ENCODE results near the gene PRORP. TPM values are rescaled to one million over a fixed set of nuclear protein-coding genes. Genes with fewer than 3 reads are reported as not detected.

PRORP gene
- total and polyA plus RNA-seq, 2 of the 13 experiments (the other 11 are each of a cell fraction or from before 2014, with no cell fraction given) = 48.9 to 88.7 TPM

GRCh38 chr14:35144029-35144428, 21.7 kb downstream of the PRORP start (continued):
- TF ChIP-seq, protein P1, sequence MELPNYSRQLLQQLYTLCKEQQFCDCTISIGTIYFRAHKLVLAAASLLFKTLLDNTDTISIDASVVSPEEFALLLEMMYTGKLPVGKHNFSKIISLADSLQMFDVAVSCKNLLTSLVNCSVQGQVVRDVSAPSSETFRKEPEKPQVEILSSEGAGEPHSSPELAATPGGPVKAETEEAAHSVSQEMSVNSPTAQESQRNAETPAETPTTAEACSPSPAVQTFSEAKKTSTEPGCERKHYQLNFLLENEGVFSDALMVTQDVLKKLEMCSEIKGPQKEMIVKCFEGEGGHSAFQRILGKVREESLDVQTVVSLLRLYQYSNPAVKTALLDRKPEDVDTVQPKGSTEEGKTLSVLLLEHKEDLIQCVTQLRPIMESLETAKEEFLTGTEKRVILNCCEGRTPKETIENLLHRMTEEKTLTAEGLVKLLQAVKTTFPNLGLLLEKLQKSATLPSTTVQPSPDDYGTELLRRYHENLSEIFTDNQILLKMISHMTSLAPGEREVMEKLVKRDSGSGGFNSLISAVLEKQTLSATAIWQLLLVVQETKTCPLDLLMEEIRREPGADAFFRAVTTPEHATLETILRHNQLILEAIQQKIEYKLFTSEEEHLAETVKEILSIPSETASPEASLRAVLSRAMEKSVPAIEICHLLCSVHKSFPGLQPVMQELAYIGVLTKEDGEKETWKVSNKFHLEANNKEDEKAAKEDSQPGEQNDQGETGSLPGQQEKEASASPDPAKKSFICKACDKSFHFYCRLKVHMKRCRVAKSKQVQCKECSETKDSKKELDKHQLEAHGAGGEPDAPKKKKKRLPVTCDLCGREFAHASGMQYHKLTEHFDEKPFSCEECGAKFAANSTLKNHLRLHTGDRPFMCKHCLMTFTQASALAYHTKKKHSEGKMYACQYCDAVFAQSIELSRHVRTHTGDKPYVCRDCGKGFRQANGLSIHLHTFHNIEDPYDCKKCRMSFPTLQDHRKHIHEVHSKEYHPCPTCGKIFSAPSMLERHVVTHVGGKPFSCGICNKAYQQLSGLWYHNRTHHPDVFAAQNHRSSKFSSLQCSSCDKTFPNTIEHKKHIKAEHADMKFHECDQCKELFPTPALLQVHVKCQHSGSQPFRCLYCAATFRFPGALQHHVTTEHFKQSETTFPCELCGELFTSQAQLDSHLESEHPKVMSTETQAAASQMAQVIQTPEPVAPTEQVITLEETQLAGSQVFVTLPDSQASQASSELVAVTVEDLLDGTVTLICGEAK (IDR thresholded peaks at IDR 0.05) = no peak
- TF ChIP-seq, protein P1 (CRISPR knock-in tag; IDR thresholded peaks at IDR 0.05) = no peak
- TF ChIP-seq MAFF (IDR thresholded peaks at IDR 0.05; ENCODE audit: low read depth, low read length) (no peak), IRF2 (CRISPR knock-in tag; IDR thresholded peaks at IDR 0.05) (peak; percentile 35; the same call in 1 of the 2 replicates), ZNF556 (CRISPR knock-in tag; IDR thresholded peaks at IDR 0.05; ENCODE audit: borderline replicate concordance) (no peak), MYNN (CRISPR knock-in tag; IDR thresholded peaks at IDR 0.05; ENCODE audit: low read depth) (0 out of 2 replicates have a peak, but pooled peaks have one; percentile 77), BORCS8-MEF2B (CRISPR knock-in tag; IDR thresholded peaks at IDR 0.05) (no peak), NFIC (IDR thresholded peaks at IDR 0.05; ENCODE audit: low read length) (no peak), HES4 (CRISPR knock-in tag; IDR thresholded peaks at IDR 0.05; ENCODE audit: borderline replicate concordance) (no peak)
- TF ChIP-seq, protein P2, sequence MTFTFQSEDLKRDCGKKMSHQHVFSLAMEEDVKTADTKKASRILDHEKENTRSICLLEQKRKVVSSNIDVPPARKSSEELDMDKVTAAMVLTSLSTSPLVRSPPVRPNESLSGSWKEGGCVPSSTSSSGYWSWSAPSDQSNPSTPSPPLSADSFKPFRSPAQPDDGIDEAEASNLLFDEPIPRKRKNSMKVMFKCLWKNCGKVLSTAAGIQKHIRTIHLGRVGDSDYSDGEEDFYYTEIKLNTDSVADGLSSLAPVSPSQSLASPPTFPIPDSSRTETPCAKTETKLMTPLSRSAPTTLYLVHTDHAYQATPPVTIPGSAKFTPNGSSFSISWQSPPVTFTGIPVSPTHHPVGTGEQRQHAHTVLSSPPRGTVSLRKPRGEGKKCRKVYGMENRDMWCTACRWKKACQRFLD (CRISPR knock-in tag; IDR thresholded peaks at IDR 0.05; ENCODE audit: borderline replicate concordance) = no peak
- TF ChIP-seq, protein P3, sequence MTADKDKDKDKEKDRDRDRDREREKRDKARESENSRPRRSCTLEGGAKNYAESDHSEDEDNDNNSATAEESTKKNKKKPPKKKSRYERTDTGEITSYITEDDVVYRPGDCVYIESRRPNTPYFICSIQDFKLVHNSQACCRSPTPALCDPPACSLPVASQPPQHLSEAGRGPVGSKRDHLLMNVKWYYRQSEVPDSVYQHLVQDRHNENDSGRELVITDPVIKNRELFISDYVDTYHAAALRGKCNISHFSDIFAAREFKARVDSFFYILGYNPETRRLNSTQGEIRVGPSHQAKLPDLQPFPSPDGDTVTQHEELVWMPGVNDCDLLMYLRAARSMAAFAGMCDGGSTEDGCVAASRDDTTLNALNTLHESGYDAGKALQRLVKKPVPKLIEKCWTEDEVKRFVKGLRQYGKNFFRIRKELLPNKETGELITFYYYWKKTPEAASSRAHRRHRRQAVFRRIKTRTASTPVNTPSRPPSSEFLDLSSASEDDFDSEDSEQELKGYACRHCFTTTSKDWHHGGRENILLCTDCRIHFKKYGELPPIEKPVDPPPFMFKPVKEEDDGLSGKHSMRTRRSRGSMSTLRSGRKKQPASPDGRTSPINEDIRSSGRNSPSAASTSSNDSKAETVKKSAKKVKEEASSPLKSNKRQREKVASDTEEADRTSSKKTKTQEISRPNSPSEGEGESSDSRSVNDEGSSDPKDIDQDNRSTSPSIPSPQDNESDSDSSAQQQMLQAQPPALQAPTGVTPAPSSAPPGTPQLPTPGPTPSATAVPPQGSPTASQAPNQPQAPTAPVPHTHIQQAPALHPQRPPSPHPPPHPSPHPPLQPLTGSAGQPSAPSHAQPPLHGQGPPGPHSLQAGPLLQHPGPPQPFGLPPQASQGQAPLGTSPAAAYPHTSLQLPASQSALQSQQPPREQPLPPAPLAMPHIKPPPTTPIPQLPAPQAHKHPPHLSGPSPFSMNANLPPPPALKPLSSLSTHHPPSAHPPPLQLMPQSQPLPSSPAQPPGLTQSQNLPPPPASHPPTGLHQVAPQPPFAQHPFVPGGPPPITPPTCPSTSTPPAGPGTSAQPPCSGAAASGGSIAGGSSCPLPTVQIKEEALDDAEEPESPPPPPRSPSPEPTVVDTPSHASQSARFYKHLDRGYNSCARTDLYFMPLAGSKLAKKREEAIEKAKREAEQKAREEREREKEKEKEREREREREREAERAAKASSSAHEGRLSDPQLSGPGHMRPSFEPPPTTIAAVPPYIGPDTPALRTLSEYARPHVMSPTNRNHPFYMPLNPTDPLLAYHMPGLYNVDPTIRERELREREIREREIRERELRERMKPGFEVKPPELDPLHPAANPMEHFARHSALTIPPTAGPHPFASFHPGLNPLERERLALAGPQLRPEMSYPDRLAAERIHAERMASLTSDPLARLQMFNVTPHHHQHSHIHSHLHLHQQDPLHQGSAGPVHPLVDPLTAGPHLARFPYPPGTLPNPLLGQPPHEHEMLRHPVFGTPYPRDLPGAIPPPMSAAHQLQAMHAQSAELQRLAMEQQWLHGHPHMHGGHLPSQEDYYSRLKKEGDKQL (CRISPR knock-in tag; IDR thresholded peaks at IDR 0.05; ENCODE audit: low read depth) = no peak
- TF ChIP-seq, protein P4, sequence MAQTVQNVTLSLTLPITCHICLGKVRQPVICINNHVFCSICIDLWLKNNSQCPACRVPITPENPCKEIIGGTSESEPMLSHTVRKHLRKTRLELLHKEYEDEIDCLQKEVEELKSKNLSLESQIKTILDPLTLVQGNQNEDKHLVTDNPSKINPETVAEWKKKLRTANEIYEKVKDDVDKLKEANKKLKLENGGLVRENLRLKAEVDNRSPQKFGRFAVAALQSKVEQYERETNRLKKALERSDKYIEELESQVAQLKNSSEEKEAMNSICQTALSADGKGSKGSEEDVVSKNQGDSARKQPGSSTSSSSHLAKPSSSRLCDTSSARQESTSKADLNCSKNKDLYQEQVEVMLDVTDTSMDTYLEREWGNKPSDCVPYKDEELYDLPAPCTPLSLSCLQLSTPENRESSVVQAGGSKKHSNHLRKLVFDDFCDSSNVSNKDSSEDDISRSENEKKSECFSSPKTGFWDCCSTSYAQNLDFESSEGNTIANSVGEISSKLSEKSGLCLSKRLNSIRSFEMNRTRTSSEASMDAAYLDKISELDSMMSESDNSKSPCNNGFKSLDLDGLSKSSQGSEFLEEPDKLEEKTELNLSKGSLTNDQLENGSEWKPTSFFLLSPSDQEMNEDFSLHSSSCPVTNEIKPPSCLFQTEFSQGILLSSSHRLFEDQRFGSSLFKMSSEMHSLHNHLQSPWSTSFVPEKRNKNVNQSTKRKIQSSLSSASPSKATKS (CRISPR knock-in tag; IDR thresholded peaks at IDR 0.05) = no peak

Measured in HepG2 (cell line).